ENCODE measurements around the gene OTX1. TPM values are rescaled to one million over a fixed set of nuclear protein-coding genes. Genes with fewer than 3 reads are reported as not detected.

Gene OTX1
- total RNA-seq, 1 experiment from 2014 or later: 13.1 TPM

- no peaks in the 10 kb centered on the region for H3K9me3 ChIP-seq (ENCODE audit: control insufficient read depth in 1 of 2, insufficient read depth in 1 of 2, low read depth in 1 of 2, low read length in 2 of 2)
- no peaks in the 10 kb centered on the region for H3K9me2 ChIP-seq (ENCODE audit: insufficient read depth)
- H3K4me1 ChIP-seq (ENCODE audit: control insufficient read depth in 1 of 2, insufficient read depth in 2 of 2, low read length in 2 of 2): no peaks in the 10 kb centered on the region; a peak in 1 of 4 replicates
- H2AFZ ChIP-seq (ENCODE audit: low read depth, low read length, poor library complexity, severe bottlenecking): no peak overlapping the region
- TF ChIP-seq ZFX (IDR thresholded peaks at IDR 0.05) (no peak), EZH2phosphoT487 (IDR thresholded peaks at IDR 0.05; ENCODE audit: borderline replicate concordance) (no peak), SP1 (IDR thresholded peaks at IDR 0.05; ENCODE audit: low read depth) (no peak), EZH2 (IDR thresholded peaks at IDR 0.05) (no peak), ZNF274 (IDR thresholded peaks at IDR 0.05; ENCODE audit: low read depth, low read length) (no peak), FOSL1 (IDR thresholded peaks at IDR 0.05; ENCODE audit: low read depth) (no peak), EGR1 (IDR thresholded peaks at IDR 0.05; ENCODE audit: low read depth) (no peak), ZBTB33 (IDR thresholded peaks at IDR 0.05; ENCODE audit: extremely low read depth, insufficient replicate concordance, low read length) (no peak), SRF (IDR thresholded peaks at IDR 0.05; ENCODE audit: low read depth) (no peak), CEBPB (IDR thresholded peaks at IDR 0.05; ENCODE audit: low read depth) (no peak), JUND (IDR thresholded peaks at IDR 0.05) (no peak), YY1 (IDR thresholded peaks at IDR 0.05; ENCODE audit: extremely low read depth, insufficient replicate concordance, low read depth, low read length) (no peak), ELF1 (IDR thresholded peaks at IDR 0.05; ENCODE audit: borderline replicate concordance, low read depth) (no peak), MAX (IDR thresholded peaks at IDR 0.05) (no peak), SIN3A (IDR thresholded peaks at IDR 0.05; ENCODE audit: low read depth) (no peak), ATF3 (IDR thresholded peaks at IDR 0.05) (no peak)
- TF ChIP-seq, protein P1, sequence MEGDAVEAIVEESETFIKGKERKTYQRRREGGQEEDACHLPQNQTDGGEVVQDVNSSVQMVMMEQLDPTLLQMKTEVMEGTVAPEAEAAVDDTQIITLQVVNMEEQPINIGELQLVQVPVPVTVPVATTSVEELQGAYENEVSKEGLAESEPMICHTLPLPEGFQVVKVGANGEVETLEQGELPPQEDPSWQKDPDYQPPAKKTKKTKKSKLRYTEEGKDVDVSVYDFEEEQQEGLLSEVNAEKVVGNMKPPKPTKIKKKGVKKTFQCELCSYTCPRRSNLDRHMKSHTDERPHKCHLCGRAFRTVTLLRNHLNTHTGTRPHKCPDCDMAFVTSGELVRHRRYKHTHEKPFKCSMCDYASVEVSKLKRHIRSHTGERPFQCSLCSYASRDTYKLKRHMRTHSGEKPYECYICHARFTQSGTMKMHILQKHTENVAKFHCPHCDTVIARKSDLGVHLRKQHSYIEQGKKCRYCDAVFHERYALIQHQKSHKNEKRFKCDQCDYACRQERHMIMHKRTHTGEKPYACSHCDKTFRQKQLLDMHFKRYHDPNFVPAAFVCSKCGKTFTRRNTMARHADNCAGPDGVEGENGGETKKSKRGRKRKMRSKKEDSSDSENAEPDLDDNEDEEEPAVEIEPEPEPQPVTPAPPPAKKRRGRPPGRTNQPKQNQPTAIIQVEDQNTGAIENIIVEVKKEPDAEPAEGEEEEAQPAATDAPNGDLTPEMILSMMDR (IDR thresholded peaks at IDR 0.05 in 2 of 3, conservative IDR thresholded peaks at IDR 0.05 in 1 of 3; ENCODE audit: borderline replicate concordance in 1 of 3, insufficient read depth in 1 of 3, low read depth in 2 of 3, low read length in 2 of 3): no peak
- DNase-seq (ENCODE audit: low read depth, low spot score) (no peak), ATAC-seq (no peak)
- no peaks in the 10 kb centered on the region for H4K20me1 ChIP-seq (ENCODE audit: insufficient read depth)
- ChIA-PET RAD21 (ENCODE audit: low non-redundant PET in 1 of 2, low total read pairs in 2 of 2, uncharacterized antibody in 2 of 2, unreplicated experiment in 2 of 2) (no interaction called here), POLR2A (no interaction called here), CTCF (no interaction called here)
- no peaks in the 10 kb centered on the region for H3K27me3 ChIP-seq (ENCODE audit: insufficient read depth, low read length)
- H3K4me3 ChIP-seq (replicated peaks in 1 of 2; ENCODE audit: low read depth in 1 of 2, low read length in 2 of 2): no peak overlapping the region
- H3K27ac ChIP-seq (ENCODE audit: low read depth, low read length): no peak overlapping the region
- no peaks in the 10 kb centered on the region for H3K79me2 ChIP-seq (ENCODE audit: insufficient read depth, low read length)
- H3K9ac ChIP-seq (ENCODE audit: low read length): no peak overlapping the region
- H3K36me3 ChIP-seq (ENCODE audit: control insufficient read depth in 1 of 2, insufficient read depth in 2 of 2, low read length in 2 of 2): peaks cover 0 to 5% of the 10 kb centered on the region in 2 experiments; a peak in 1 of 4 replicates
- intact Hi-C loops (cut with micrococcal nuclease): no loop called here
- no peak overlapping the region for H3K4me2 ChIP-seq (ENCODE audit: low read length)
- no TSS peak for BruUV-seq (replicated peaks)
These were observed 23.4 kb upstream of the OTX1 start for GRCh38 chr2:63027220-63027619.
